Measurements from ENCODE around the gene SYT1.
A peak's percentile ranks its signal among the peaks of the same experiment; 100 is the strongest.

The SYT1 gene

GRCh38 chr12:79236920-79237319, 372.3 kb downstream of the SYT1 start:
- no peak for DNase-seq

GRCh38 chr12:79238246-79238645, 373.7 kb downstream of the SYT1 start:
- no peak for DNase-seq

- DNase-seq, result no peak
Measured at GRCh38 chr12:79247494-79247893, 382.9 kb downstream of the SYT1 start.

GRCh38 chr12:79250186-79250585, 385.6 kb downstream of the SYT1 start:
- no peak for DNase-seq

GRCh38 chr12:79250960-79251755, 386.6 kb downstream of the SYT1 start:
- no peak for DNase-seq

- DNase-seq, result no peak
Measured at GRCh38 chr12:79252358-79253075, 387.9 kb downstream of the SYT1 start.

GRCh38 chr12:79255288-79255687, 390.7 kb downstream of the SYT1 start:
- DNase-seq, result no peak

- no peak for DNase-seq
Measured at GRCh38 chr12:79260923-79261322, 396.3 kb downstream of the SYT1 start.

GRCh38 chr12:79262938-79263337, 398.4 kb downstream of the SYT1 start:
- DNase-seq, result no peak

- no peak for DNase-seq
Measured at GRCh38 chr12:79266343-79267144, 402.0 kb downstream of the SYT1 start.

- DNase-seq, result no peak
Measured at GRCh38 chr12:79267580-79267979, 403.0 kb downstream of the SYT1 start.

GRCh38 chr12:79274501-79275064, 410.0 kb downstream of the SYT1 start:
- peak; percentile 19 for DNase-seq

- DNase-seq, result no peak
Measured at GRCh38 chr12:79275631-79276030, 411.1 kb downstream of the SYT1 start.

GRCh38 chr12:79283364-79283763, 418.8 kb downstream of the SYT1 start:
- DNase-seq, result no peak

- no peak for DNase-seq
Measured at GRCh38 chr12:79288911-79289310, 424.3 kb downstream of the SYT1 start.

- no peak for DNase-seq
Measured at GRCh38 chr12:79291711-79292110, 427.1 kb downstream of the SYT1 start.

- DNase-seq, result no peak
Measured at GRCh38 chr12:79294590-79294989, 430.0 kb downstream of the SYT1 start.

- no peak for DNase-seq
Measured at GRCh38 chr12:79295572-79295971, 431.0 kb downstream of the SYT1 start.

GRCh38 chr12:79296133-79296532, 431.6 kb downstream of the SYT1 start:
- DNase-seq, result no peak

GRCh38 chr12:79296871-79297270, 432.3 kb downstream of the SYT1 start:
- no peak for DNase-seq

GRCh38 chr12:79298506-79298905, 433.9 kb downstream of the SYT1 start:
- no peak for DNase-seq

GRCh38 chr12:79299447-79300198, 435.0 kb downstream of the SYT1 start:
- no peak for DNase-seq
